H1 (cell line): ENCODE results near the gene CACNA1B.

Experiments used
- CBX5 ChIP-seq: fragments of 300-800, 300-1000 bp; sonication (generic); IDR thresholded peaks from 2 replicates; pipeline ENCODE4 v1.7.1; 2016; ENCODE audit warnings: antibody characterized with exemption, low read length, low read depth
- EGR1 ChIP-seq: IDR thresholded peaks from 2 replicates; pipeline ENCODE4 v1.6.1; 2011; ENCODE audit warnings: low read depth, low read length, borderline replicate concordance
- EP300 ChIP-seq, 2 experiments: IDR thresholded peaks; 1 replicate in 1 of 2; 2 replicates in 1 of 2; pipeline ENCODE4 v1.6.1; 2011 to 2012; ENCODE audit warnings: low read depth in 2 of 2, low read length in 2 of 2, mild to moderate bottlenecking in 2 of 2, borderline replicate concordance in 1 of 2, inconsistent platforms in 1 of 2, moderate library complexity in 1 of 2
- GABPA ChIP-seq: IDR thresholded peaks from 2 replicates; pipeline ENCODE4 v1.6.1; 2011; ENCODE audit warnings: mild to moderate bottlenecking, low read length, moderate library complexity, borderline replicate concordance; ENCODE audit not compliant: insufficient read depth
- POLR2A ChIP-seq, 2 experiments: IDR thresholded peaks; 1 replicate in 1 of 2; 2 replicates in 1 of 2; pipeline ENCODE4 v1.6.1; 2011; ENCODE audit warnings: low read depth in 2 of 2, low read length in 2 of 2, mild to moderate bottlenecking in 2 of 2; ENCODE audit errors: control extremely low read depth in 1 of 2
- POLR2AphosphoS5 ChIP-seq: IDR thresholded peaks from 2 replicates; pipeline ENCODE4 v1.6.1; 2011; ENCODE audit warnings: low read depth, low read length
- YY1 ChIP-seq: IDR thresholded peaks from 2 replicates; pipeline ENCODE4 v1.6.1; 2011; ENCODE audit warnings: low read depth, mild to moderate bottlenecking, low read length
- TF ChIP-seq, protein P1 (sequence below): IDR thresholded peaks from 2 replicates; pipeline ENCODE4 v1.6.1; 2012; ENCODE audit warnings: inconsistent platforms
- TF ChIP-seq, protein P2 (sequence below), 3 experiments: IDR thresholded peaks; 1 replicate in 2 of 3; 2 replicates in 1 of 3; pipeline versions ENCODE4 v1.5.1 to v1.6.1; 2011; ENCODE audit warnings: low read length in 3 of 3, mild to moderate bottlenecking in 3 of 3, inconsistent platforms in 2 of 3, low read depth in 1 of 3, moderate library complexity in 1 of 3; ENCODE audit not compliant: insufficient read depth in 1 of 3; ENCODE audit errors: control extremely low read depth in 1 of 3

DNA sequence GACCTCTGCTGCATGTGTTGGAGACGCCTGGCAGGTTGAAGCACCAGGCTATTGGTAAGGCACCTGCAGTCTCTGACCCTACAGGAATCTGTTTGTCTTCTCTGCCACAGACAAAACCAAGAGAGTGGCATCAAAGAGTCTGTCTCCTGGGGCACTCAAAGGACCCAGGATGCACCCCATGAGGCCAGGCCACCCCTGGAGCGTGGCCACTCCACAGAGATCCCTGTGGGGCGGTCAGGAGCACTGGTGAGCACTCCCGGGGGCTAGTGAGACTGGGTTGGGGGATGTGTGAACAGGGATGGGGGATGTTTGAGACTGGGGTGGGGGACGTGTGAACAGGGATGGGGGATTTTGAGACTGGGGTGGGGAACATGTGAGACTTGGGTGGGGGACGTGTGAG lies 240.3 kb downstream of the CACNA1B start:
- TF ChIP-seq POLR2AphosphoS5: no peak
- TF ChIP-seq, protein P1, sequence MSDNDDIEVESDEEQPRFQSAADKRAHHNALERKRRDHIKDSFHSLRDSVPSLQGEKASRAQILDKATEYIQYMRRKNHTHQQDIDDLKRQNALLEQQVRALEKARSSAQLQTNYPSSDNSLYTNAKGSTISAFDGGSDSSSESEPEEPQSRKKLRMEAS: no peak
- TF ChIP-seq YY1: no peak
- TF ChIP-seq GABPA: no peak
- no peak for TF ChIP-seq POLR2A (IDR thresholded peaks at IDR 0.05; ENCODE audit: control extremely low read depth in 1 of 2, low read depth in 2 of 2, low read length in 2 of 2)
- TF ChIP-seq, protein P2, sequence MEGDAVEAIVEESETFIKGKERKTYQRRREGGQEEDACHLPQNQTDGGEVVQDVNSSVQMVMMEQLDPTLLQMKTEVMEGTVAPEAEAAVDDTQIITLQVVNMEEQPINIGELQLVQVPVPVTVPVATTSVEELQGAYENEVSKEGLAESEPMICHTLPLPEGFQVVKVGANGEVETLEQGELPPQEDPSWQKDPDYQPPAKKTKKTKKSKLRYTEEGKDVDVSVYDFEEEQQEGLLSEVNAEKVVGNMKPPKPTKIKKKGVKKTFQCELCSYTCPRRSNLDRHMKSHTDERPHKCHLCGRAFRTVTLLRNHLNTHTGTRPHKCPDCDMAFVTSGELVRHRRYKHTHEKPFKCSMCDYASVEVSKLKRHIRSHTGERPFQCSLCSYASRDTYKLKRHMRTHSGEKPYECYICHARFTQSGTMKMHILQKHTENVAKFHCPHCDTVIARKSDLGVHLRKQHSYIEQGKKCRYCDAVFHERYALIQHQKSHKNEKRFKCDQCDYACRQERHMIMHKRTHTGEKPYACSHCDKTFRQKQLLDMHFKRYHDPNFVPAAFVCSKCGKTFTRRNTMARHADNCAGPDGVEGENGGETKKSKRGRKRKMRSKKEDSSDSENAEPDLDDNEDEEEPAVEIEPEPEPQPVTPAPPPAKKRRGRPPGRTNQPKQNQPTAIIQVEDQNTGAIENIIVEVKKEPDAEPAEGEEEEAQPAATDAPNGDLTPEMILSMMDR (IDR thresholded peaks at IDR 0.05; ENCODE audit: control extremely low read depth in 1 of 3, insufficient read depth in 1 of 3, low read depth in 1 of 3, low read length in 3 of 3): no peak
- TF ChIP-seq EGR1: no peak
- no peak for TF ChIP-seq CBX5
- no peak for TF ChIP-seq EP300 (IDR thresholded peaks at IDR 0.05; ENCODE audit: borderline replicate concordance in 1 of 2, low read depth in 2 of 2, low read length in 2 of 2)
